CD4-positive, alpha-beta T cell (primary cell): Measurements from ENCODE around the gene DCLK1. TPM values are rescaled to one million over a fixed set of nuclear protein-coding genes. Genes with fewer than 3 reads are reported as not detected.

ENCODE experiments used
- ATAC-seq: fragments of 200-7000 bp; cut with Tn5 transposase; one replicate; pipeline ENCODE4 v1.10.0; 2022; ENCODE audit warnings: mild to moderate bottlenecking; ENCODE audit not compliant: poor library complexity
- CTCF ChIA-PET: fragments of 350-600 bp; sonication (Branson Sonifier 250); formaldehyde crosslinking; loops from one replicate; lab custom pipeline; 2021; ENCODE audit warnings: antibody characterized with exemption, inconsistent platforms; lab: Charles Lee
- POLR2A ChIA-PET: fragments of 350-600 bp; sonication (Branson Sonifier 250); formaldehyde crosslinking; loops from one replicate; lab custom pipeline; 2021; ENCODE audit warnings: antibody characterized with exemption, inconsistent platforms; lab: Charles Lee
- DNase-seq, 14 experiments: peaks; one replicate each; pipeline ENCODE4 v3.0.0-alpha.2; 2013 to 2020; ENCODE audit warnings: mixed read lengths in 2 of 14
- H3K27ac ChIP-seq, 2 donors: one replicate each; pipeline versions ENCODE4 v1.5.1 to v1.7.0; 2013; ENCODE audit warnings: low read length in 2 of 2, low read depth in 1 of 2, mild to moderate bottlenecking in 1 of 2
- H3K27me3 ChIP-seq, 2 experiments: 1 replicate in 1 of 2; 2 replicates in 1 of 2; pipeline versions ENCODE4 v1.6.1 to v1.7.0; 2013; ENCODE audit warnings: low read length in 2 of 2, control low read depth in 1 of 2, mild to moderate bottlenecking in 1 of 2, moderate library complexity in 1 of 2; ENCODE audit not compliant: insufficient read depth in 2 of 2, control insufficient read depth in 1 of 2
- H3K36me3 ChIP-seq: one replicate; pipeline ENCODE4 v1.6.1; 2013; ENCODE audit warnings: low read length, control low read depth; ENCODE audit not compliant: insufficient read depth
- H3K4me1 ChIP-seq: one replicate; pipeline ENCODE4 v1.6.1; 2013; ENCODE audit warnings: low read length, control low read depth; ENCODE audit not compliant: insufficient read depth
- H3K4me3 ChIP-seq: one replicate; pipeline ENCODE4 v1.5.1; 2013; ENCODE audit warnings: mild to moderate bottlenecking, low read length, moderate library complexity
- H3K9me3 ChIP-seq, 2 experiments: 1 replicate in 1 of 2; 2 replicates in 1 of 2; pipeline versions ENCODE4 v1.6.1 to v1.7.0; 2013; ENCODE audit warnings: low read length in 2 of 2, mild to moderate bottlenecking in 2 of 2, control low read depth in 1 of 2, moderate library complexity in 1 of 2; ENCODE audit not compliant: control insufficient read depth in 1 of 2, insufficient read depth in 1 of 2
- H3K27ac Mint-ChIP-seq: one replicate; pipeline ENCODE4 v1.8.0; 2020; ENCODE audit warnings: mixed read lengths
- H3K27me3 Mint-ChIP-seq: one replicate; pipeline ENCODE4 v1.8.0; 2021; ENCODE audit warnings: mixed read lengths
- H3K36me3 Mint-ChIP-seq: one replicate; pipeline ENCODE4 v1.8.0; 2021; ENCODE audit warnings: low read depth, mixed read lengths
- H3K4me1 Mint-ChIP-seq: one replicate; pipeline ENCODE4 v1.8.0; 2021; ENCODE audit warnings: low read depth, mixed read lengths
- H3K4me3 Mint-ChIP-seq: one replicate; pipeline ENCODE4 v1.8.0; 2020; ENCODE audit warnings: mild to moderate bottlenecking, mixed read lengths
- H3K9me3 Mint-ChIP-seq: one replicate; pipeline ENCODE4 v1.8.0; 2020; ENCODE audit warnings: mixed read lengths
- intact Hi-C, 2 experiments: fragments of 100-400 bp; cut with DNase I in 1 of 2; cut with micrococcal nuclease in 1 of 2; formaldehyde crosslinking; loops; one replicate each; pipeline versions ENCODE4 v1.15.1 to v1.9.0; 2023 to 2025; cut with DNase I, micrococcal nuclease
- total RNA-seq, 174 experiments: library from RNA in 2 of 174; stranded (reverse) in 2 of 174; gene quantifications; one replicate each; pipeline ENCODE4 v1.2.3 and lab custom pipeline; 2021 to 2026
- TF ChIP-seq, protein P1 (sequence below): fragments of 200-600 bp; IDR thresholded peaks from one replicate; pipeline ENCODE4 v1.8.0; 2022; ENCODE audit warnings: antibody characterized with exemption, mild to moderate bottlenecking

The DCLK1 gene
- total RNA-seq, 2 experiments from 2014 or later: not detected

DNA sequence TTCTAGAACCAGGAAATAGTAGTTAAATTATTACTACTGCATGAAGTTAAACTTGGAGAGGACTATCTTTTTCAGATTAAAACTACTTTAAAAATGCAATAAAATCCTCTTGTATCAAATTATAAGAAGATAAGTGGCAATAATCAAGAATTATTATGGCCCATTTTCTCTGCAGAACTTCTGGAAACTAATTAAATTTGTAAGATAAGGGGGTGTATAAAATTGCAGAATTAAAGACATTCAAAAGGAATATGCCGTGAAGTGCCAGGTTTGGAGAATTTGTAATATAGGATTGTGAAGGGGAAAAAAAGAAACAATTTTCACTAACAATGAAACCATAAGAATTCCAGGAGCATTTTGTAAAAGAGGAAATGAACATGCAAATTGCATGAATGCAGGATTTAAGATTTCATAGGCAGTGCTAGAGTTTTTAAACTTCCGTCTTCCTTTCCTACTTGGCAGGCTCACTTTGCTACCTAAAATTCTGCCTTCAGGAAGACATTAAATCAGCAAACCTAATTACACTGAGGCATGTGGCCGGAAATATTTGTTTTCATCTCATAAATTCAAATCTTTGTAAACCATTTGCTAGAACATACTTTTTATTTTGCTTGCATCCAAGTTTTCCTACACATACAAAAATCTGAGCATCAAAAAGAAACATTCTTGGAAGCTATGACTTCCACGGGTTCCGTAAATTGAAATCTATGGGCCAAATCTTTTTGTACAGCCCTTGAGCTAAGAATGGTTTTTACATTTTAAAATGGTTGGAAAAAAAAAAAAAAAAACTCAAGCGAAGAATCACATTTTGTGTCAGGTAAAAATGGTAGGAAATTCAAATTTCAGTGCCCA, 166.9 kb downstream of the DCLK1 start:
- H3K4me1 Mint-ChIP-seq: no peaks in the 10 kb centered on the region
- H3K4me3 ChIP-seq: no peak overlapping the region
- H3K4me1 ChIP-seq: no peaks in the 10 kb centered on the region
- peaks cover 12% of the 10 kb centered on the region for H3K9me3 Mint-ChIP-seq
- intact Hi-C loops: no loop called here
- DNase-seq (no peak), ATAC-seq (no peak)
- H3K9me3 ChIP-seq: peaks cover 0 to 5% of the 10 kb centered on the region in 2 experiments
- CTCF ChIA-PET: no interaction called here
- no peak overlapping the region for H3K27ac ChIP-seq
- H3K27me3 Mint-ChIP-seq: no peaks in the 10 kb centered on the region
- no peaks in the 10 kb centered on the region for H3K36me3 Mint-ChIP-seq
- no peaks in the 10 kb centered on the region for H3K27me3 ChIP-seq
- TF ChIP-seq, protein P1, sequence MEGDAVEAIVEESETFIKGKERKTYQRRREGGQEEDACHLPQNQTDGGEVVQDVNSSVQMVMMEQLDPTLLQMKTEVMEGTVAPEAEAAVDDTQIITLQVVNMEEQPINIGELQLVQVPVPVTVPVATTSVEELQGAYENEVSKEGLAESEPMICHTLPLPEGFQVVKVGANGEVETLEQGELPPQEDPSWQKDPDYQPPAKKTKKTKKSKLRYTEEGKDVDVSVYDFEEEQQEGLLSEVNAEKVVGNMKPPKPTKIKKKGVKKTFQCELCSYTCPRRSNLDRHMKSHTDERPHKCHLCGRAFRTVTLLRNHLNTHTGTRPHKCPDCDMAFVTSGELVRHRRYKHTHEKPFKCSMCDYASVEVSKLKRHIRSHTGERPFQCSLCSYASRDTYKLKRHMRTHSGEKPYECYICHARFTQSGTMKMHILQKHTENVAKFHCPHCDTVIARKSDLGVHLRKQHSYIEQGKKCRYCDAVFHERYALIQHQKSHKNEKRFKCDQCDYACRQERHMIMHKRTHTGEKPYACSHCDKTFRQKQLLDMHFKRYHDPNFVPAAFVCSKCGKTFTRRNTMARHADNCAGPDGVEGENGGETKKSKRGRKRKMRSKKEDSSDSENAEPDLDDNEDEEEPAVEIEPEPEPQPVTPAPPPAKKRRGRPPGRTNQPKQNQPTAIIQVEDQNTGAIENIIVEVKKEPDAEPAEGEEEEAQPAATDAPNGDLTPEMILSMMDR: no peak
- POLR2A ChIA-PET: no interaction called here
- no peaks in the 10 kb centered on the region for H3K36me3 ChIP-seq
- H3K4me3 Mint-ChIP-seq: no peak overlapping the region
- H3K27ac Mint-ChIP-seq: no peak overlapping the region

DNA sequence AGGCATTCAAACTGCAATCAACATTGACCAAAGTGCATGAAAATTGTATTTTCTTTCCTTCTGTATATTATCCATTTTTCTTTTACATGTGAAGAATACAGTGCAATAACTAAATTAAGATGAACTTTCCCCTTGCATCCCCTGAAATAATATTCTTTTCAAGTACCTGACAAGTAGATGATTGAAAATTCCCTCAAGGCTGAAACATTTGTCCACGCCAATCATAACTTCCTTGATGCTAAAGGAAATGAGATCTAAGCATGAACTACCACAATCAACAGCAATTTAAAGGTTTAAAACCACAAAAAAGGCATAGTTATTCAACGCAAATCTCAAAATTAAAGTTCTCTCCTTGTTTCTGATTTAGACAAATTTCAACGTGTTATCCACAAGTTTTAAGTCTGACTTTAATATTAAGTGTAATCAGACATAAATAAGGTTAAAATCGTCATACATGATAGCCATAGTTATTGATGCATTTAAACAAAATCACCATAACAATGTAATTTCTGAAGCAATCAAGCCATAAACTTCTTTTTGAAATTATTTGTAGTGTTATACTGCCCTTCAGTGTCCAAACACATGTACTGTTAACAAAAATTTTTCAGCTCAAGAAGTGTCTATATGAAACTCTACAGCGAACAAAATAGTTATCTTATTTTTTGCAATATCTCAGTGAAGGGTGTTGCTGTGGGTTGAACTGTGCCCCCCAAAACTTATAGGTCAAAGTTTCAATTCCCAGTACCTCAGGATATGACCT, 169.5 kb downstream of the DCLK1 start:
- ChIA-PET POLR2A (no interaction called here), CTCF (no interaction called here)
- Histone ChIP-seq H3K4me3 (no peak overlapping the region), H3K4me1 (no peaks in the 10 kb centered on the region), H3K9me3 (peaks cover 0 to 5% of the 10 kb centered on the region in 2 experiments), H3K27ac (no peak overlapping the region), H3K27me3 (no peaks in the 10 kb centered on the region), H3K36me3 (no peaks in the 10 kb centered on the region)
- no peaks in the 10 kb centered on the region for H3K36me3 Mint-ChIP-seq
- H3K27me3 Mint-ChIP-seq: no peaks in the 10 kb centered on the region
- TF ChIP-seq, protein P1: no peak
- no peak overlapping the region for H3K4me3 Mint-ChIP-seq
- no peak for ATAC-seq
- no peaks in the 10 kb centered on the region for H3K4me1 Mint-ChIP-seq
- DNase-seq: no peak
- intact Hi-C loops: no loop called here
- H3K9me3 Mint-ChIP-seq: peaks cover 2% of the 10 kb centered on the region
- no peak overlapping the region for H3K27ac Mint-ChIP-seq

DNA sequence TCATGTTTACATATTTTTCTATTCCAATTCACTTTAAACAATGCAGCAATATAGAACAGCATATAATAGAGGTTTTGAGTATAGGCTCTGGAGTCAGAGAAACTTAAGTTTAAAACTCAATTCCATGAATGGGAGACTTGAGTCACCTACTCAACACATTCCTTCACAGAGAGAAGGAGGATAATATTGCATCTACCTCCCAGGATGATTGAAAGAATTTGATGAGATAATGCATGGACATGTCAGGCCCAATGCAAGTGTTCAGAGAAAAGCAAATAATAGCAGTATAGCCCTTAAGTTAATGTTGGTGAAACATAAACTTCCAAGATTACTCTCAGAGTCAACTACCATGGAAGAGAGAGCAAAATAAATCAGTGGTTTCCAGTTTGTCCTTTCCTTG, 170.2 kb downstream of the DCLK1 start:
- Histone ChIP-seq H3K9me3 (peaks cover 0 to 5% of the 10 kb centered on the region in 2 experiments), H3K27ac (no peak overlapping the region), H3K4me3 (no peak overlapping the region), H3K4me1 (no peaks in the 10 kb centered on the region), H3K27me3 (no peaks in the 10 kb centered on the region), H3K36me3 (no peaks in the 10 kb centered on the region)
- Mint-ChIP-seq H3K27ac (no peak overlapping the region), H3K27me3 (no peaks in the 10 kb centered on the region), H3K4me3 (no peak overlapping the region), H3K4me1 (no peaks in the 10 kb centered on the region), H3K9me3 (peaks cover 2% of the 10 kb centered on the region), H3K36me3 (no peaks in the 10 kb centered on the region)
- ChIA-PET POLR2A (no interaction called here), CTCF (no interaction called here)
- intact Hi-C loops: no loop called here
- TF ChIP-seq, protein P1: no peak
- no peak for DNase-seq
- ATAC-seq: no peak
